Activated gamma-delta T cell (primary cell): ENCODE results near the gene SLC16A14.
"Not testable (repeated sequence)": the region's sequence is repeated elsewhere in the genome, so short reads cannot be mapped to it uniquely, and the experiment has no call there.

Experiments used
- DNase-seq: peaks from one replicate; lab custom pipeline; 2025; lab: John Stamatoyannopoulos, UW
- total RNA-seq, 2 donors: gene quantifications; one replicate each; lab custom pipeline; 2026; lab: John Stamatoyannopoulos, UW

The SLC16A14 gene, protein sequence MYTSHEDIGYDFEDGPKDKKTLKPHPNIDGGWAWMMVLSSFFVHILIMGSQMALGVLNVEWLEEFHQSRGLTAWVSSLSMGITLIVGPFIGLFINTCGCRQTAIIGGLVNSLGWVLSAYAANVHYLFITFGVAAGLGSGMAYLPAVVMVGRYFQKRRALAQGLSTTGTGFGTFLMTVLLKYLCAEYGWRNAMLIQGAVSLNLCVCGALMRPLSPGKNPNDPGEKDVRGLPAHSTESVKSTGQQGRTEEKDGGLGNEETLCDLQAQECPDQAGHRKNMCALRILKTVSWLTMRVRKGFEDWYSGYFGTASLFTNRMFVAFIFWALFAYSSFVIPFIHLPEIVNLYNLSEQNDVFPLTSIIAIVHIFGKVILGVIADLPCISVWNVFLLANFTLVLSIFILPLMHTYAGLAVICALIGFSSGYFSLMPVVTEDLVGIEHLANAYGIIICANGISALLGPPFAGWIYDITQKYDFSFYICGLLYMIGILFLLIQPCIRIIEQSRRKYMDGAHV
- 0.70 to 1.7 reads per million in 2 donors for total RNA-seq

DNA sequence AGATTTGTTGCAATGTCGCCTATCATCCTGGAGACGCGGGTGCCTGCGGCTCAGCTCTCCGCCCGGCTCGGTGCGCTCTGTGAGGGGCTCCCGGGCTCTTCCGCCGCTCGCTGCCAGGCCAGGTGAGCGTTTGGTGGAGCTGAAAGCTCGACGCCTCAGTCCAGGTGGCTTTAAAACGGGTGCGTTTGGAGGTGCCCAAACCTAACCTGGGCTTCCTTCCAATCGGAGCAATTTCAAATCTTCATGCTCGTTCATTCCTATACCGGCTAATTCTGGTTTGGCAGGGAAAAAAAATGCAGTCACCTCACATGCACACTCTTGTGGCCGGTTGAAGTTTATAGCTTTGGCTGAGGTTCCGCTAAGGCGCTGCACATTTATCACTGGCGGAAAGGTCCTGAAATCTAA, at the start of gene SLC16A14:
TSS of gene SLC16A14 (minus strand) at position 274 of the 405 bp plus-strand sequence. CDS start 9,572 bp downstream, outside the sequence.
- DNase-seq = no peak

DNA sequence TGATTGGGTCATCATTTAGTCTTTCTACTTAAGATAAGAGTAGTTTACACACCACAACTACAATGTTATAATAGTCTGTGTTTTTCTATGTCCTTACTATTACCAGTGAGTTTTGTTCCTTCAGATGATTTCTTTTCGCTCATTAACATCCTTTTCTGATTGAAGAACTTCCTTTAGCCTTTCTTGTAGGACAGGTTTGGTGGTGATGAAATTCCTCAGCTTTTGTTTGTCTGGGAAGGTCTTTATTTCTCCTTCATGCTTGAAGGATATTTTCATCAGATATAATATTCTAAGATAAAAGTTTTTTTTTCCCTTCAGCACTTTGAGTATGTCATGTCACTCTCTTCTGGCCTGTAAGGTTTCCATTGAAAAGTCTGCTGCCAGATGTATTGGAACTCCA, 38.0 kb upstream of the SLC16A14 start:
- no peak for DNase-seq

DNA sequence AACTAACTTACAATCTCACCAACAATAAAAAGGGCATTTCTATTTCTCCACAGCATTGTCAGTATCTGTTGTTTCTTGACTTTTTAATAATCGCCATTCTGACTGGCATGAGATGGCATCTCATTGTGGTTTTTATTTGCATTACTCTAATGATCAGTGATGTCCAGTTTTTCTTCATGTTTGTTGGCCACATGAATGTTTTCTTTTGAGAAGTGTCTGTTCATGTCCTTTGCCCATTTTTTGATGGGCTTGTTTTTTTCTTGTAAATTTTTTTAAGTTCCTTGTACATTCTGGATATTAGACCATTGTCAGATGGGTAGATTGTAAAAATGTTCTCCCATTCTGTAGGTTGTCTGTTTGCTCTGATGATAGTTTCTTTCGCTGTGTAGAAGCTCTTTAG, 33.2 kb upstream of the SLC16A14 start:
- not testable (repeated sequence) for DNase-seq

DNA sequence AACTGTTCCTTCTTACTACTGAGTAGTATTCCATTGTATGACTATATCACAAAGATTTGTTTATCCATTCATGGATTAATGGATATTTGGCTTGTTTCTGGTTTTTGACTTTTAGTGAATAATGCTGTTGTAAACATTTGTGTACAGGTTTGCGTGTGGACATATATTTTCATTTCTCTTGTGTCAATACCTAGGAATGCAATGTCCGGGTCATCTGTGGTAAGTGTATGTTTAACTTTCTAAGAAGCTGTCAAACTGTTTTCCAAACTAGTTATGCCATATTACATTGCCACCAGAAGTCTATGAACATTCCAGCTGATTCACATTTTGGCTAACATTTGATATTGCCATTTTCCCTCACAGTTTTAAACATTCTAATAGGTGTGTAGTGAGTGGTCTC, 29.1 kb upstream of the SLC16A14 start:
- no peak for DNase-seq

DNA sequence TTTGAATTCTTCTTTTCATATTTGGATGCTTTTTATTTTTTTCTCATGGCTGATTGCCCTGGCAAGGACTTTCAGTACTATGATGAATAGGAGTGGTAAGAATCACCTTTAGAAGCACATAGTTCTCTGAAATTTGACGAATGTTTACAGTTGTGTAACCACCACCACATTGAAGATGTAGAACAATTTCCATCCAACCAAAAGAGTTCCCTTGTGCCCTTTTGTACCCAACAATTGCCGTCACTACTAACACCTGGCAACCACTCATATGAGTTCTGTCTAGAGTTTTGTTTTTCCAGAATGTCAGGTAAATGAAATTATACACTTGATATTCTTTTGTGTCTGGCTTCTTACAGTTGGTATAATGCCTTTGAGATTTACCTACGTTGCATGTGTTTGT, 28.7 kb upstream of the SLC16A14 start:
- no peak for DNase-seq

DNA sequence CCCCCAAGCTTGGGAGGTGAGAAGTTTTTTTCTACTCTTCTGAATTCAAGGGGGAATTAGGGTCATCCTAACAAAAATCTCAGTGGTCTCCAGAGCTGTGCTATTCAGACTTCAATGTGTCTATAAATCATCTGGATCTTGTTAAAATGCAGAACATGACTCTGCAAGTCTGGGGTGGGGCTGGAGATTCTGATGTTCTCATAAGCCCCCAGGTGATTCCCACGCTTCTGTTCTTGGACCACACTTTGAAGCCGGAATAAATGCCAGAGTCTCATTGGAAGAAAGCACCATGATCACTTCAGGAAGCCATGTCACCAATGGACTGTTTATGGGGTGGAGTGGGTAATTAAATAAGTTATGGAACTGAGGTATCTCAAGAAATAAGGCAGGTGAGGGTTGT, 22.2 kb upstream of the SLC16A14 start:
- DNase-seq = no peak

DNA sequence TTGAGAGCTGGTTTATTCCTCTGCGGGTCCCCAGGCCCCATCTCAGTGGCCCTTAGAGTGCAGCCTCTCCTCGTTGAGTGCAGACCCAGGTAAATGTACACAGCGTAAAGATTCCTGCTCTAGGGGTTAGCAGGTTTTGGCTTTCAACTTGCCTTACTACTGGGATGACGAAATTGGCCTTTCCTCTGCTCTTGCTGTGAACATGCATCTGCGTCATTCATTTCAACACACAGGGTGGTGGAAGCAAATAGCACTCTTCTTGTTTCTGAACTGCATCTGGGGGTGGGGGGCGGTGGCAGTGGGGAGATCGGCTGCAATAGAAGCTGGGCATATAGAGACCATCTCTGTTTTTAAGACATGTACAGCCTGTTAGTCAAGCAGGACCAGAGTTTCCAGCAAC, 16.5 kb upstream of the SLC16A14 start:
- no peak for DNase-seq

DNA sequence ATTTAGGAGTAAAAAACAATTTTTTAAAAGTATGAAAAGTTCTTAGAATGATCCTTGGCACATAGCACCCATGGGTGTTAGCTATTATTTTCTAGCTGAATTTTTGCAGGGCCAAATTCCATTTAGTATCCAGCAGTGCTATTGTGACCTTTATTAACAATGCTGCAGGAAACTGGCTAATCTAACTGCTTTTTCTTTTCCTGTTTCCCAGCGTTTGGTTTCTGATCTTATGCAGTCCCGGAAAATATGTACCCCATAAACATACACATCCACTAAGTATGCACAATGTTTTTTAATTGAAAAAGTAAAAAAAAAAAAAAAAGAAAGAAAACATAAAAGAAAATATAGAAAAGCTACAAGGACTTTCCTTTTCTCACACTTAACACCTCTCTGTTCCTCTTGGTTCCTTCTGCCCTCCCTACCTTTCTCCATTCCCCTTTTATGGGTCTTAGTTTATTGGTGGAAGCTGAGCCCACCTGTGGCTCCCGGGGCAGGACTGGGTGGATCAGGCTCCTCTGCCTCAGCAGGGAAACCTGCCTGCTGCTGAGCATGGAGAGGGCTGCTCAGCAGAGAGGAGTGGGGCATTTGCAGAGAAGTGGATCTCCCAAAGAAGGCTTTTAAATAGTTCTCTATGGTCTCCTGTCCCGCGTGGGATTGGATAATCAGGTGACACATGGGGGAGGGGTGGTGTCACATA, 9.3 kb upstream of the SLC16A14 start:
- no peak for DNase-seq

DNA sequence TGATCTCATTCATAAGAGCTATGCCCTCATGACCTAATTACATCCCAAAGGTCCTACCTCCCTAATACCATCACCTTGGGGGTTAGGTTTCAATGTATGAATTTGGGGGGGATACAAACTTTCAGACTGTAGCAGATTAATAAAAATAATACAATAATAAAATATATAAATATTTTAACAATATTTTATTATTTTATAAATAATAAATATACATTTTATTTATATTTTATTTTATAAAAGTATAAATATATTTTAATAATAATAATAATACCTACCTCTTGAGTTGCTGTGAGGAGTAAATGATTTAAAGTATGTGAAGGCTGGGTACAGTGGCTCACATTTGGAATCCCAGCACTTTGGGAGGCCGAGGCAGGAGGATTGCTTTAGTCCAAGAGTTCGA, 8.1 kb upstream of the SLC16A14 start:
- no peak for DNase-seq

DNA sequence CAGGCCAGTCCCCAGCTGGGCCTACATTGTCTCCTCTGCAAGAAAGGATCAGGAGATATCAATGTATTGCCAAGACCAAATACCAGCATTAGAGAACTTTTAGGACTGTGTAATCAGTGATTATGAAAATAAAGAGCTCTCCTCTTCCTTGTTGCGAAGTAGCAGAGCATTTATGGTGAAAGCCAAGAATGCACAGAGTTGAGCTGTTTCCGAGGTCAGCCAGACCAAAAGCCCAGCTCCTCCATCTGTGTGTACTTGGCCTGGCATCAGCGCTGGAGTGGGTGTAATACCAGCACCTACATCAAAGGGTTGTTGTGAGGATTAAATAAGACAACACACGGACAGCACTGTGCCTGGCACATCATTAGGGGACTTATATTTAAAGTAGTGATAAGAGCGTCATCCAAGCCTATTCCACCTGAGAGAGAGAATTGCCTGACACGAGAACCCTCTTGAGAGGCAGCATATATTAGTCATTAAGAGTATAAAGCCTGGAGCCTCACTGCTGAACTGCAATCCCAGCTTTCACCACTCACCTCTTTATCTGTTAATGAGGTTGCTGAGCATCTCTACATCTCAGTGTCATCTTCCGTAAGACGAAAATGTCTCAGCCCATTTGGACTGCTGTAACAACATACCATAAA, 7.4 kb upstream of the SLC16A14 start:
- no peak for DNase-seq

DNA sequence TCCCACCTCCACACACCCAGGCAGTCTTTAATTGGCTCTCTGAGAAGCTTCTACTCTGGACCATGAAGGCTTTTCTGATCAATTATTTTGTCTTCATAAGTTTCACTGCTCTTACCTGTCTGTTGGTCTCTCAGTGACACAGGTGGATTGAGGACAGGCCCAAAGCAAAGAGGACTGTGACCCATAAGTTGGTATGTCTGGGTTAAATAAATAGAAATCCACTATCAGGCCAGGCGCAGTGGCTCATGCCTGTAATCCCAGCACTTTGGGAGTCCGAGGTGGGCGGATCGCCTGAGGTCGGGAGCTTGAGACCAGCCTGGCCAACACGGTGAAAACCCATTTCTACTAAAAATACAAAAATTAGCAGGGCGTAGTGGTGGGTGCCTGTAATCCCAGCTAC, 2.7 kb upstream of the SLC16A14 start:
- no peak for DNase-seq

DNA sequence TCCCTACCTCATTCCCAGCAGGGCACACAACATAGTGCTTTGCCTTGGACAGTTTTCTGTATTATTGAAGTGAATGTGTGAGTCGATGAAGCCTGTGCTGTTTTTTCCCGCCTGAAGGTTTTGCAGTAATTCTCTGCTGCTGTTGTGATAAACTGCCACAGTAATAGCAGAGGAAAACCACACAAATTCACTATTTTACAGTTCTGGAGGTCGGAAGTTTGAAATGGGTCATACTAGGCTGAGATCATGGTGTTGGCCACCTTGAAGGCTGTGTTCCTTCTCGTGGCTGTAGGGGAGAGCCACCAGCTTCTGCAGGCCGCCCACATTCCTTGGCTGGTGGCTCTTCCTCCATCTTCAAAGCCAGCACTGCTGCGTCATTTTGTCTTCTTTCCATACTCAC, 678 bp upstream of the SLC16A14 start:
- DNase-seq = no peak

DNA sequence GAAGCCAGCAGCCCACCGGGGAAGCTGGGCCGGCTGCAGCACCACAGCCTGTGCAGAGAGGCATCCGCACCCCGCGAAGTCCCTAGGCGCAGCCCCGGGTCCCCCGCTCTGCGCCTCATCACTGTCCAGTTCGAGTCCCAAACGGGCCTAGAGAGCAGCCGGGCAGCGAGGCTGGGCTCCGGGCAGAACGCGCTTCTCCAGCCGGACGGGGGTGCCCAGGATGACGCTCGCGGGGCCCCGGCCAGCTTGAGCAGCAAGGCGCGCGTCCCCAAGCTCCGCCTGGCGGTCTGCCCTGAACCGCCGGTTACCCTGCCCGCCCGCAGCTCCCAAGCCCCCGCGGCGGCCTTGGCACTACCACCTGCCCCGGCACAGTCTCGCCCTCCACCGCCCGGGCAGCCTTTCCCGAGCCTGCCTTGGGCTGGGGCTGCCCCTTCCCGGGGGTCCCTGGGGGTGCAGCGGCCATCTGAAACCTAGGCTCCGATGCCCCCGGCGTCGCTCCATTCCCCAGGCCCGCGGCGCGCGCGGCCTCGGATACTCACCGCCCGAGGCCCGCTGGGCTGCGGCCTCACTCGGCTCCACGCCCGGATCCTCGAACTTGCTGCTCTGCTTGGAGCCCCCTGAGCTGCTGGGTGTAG, 591 bp downstream of the SLC16A14 start:
- no peak for DNase-seq

DNA sequence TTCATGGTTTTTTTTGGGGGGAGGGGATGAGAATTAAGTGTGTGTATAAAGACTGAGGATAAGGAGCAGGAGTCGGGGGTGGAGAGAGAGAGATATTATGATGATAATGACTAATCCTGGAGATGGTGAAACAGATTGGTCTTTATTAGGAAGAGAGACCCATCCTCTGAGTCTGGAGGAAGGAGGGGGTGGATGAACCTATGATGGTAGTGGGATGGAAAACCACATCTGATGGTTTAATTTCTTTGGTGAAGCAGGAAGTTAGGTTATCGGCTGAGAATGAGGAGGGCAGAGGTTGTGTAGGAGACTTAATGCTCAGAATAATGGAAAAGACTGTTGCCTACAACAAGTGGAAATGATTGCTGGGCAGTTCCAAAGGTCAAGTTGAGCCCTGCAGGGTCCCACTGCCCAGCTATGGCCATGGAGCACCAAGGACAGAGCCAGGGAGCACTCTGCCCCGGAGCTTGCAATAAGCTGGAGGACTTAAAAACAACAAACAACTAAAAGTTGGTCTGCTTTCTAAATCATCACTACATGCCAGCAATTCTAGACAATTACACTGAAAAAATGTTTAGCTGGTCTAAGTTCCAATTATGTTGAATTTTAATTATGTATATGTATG, 7.9 kb downstream of the SLC16A14 start:
- no peak for DNase-seq

DNA sequence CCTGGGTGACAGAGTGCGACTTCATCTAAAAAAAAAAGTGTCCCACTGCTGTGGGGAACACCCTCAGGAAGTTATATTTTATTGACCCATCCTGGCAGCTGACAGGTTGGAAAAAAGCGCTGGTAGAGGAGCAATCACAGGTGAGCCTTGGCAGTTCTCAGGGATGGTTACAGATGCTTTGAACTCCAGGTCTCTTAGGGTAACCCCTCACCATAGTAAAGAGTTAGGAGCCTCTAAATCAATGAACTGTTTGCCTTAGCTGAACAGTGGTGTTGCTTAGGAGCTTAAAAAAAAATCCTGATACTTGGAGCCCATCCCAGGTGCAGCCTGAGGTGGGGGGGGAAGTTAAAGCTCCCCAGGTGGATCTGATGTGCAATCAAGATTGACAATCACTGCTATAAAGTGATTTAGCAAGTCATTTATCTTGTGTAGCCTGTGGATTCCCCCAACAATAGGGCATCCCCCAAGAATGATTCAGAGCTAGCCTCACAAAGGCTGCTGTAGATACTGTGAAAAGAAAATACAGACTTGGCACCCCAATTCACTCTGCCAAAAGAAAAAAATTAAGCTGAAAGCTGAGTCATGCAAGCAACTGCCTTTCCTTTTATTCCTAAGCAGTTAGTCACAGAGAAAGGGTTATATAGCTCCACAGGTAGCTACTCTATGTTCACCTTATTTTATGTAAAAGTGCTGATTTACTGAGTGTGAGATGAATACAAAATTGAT, 14.8 kb downstream of the SLC16A14 start:
- DNase-seq = no peak

DNA sequence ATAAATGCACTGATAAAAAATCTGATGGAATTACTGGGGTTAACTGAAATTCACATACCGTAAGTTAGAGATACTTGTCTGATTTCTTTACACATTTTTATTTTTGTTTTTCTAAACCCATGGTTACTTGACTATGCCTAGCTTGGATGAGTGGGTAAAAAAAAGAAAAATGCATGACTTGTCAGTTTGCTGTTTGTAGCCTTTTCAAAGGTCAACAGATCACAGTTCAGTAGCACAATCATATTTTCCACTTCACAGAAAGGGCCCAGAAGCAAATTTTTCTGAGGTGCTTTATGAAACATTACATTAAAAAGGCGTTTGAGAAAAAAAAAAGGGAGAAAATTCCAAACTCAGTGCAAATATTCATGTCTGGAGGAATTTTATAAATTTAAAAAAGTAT, 16.4 kb downstream of the SLC16A14 start:
- DNase-seq = no peak

DNA sequence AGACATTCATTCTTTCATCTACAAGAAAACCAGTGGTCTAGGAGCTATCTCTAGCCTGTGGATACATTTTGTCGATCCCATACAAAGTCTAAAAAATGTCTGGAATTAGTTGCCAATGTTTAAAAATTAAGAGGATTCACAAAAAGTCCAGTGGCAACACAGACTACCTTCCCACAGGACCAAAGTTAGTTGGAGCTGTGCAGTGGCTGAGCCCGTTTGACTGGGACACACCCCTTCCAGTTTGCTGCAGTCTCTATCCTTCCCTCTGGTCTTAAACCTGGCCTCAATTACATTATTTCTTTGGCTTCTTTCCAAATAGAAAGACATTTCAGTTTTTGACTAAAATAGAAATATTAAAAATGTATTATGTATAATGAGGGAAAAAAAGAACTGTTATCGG, 18.6 kb downstream of the SLC16A14 start:
- DNase-seq = no peak

DNA sequence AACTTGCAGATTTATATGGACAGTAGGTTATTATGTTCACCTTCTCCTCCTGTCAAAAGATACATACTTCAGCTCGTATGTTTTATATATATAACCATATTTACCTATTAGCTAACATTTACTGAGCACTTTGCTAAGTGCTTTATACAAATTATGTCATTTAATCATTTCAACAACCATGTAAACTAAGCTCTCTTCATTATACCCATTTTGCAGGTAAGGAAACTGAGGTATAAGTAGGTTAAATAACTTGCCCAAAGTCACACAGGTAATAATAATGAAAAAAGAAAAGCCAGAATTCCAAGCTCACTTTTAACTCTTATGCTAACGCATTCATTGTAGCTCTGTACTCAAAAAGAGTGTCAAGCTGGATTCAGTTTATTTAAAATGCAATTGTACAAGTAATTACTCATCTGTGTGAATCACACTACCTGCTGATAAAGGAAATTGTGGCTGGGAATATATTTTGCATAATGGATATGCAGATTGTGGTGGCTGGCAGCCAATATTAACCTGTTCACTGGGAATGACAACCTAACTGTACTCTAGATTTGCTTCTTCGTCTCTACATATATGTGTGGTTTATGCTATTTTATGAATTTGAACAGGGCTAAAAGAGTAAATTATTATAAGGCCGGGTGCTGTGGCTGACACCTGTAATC, 20.6 kb downstream of the SLC16A14 start:
- DNase-seq = no peak

DNA sequence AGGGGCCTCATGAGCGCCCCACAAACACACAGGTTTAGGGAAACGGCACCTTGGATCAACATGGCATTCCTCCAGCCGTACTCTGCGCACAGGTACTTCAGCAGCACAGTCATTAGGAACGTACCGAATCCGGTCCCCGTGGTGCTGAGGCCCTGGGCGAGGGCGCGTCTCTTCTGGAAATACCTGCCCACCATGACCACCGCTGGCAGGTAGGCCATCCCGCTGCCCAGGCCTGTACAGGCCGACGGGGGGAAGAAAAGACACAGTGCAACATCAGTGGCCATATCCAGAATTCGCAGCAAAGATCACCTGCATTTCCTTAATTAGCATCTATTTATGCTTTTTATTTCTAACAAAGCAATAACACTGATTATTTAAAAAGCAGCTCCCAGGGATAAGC, 22.2 kb downstream of the SLC16A14 start:
- no peak for DNase-seq

DNA sequence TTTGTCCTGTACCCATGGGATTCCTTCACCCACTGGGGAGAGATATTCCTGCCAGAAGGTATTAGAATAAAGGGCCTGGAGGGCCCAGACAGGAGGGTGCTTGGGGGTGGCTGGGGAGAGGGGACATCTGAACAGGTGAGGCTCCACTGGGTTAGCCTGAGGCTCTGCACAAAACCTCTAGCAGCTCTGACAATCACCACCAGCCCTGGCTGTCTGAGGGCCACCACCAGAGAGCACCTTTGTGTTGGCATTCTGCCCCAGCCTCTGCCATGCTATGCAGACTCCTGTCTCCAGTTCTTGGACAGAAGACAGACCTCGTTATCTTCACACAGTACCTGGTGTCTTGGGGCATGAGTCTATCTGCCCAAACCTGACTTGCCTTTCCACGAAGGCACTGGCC, 25.3 kb downstream of the SLC16A14 start:
- no peak for DNase-seq

DNA sequence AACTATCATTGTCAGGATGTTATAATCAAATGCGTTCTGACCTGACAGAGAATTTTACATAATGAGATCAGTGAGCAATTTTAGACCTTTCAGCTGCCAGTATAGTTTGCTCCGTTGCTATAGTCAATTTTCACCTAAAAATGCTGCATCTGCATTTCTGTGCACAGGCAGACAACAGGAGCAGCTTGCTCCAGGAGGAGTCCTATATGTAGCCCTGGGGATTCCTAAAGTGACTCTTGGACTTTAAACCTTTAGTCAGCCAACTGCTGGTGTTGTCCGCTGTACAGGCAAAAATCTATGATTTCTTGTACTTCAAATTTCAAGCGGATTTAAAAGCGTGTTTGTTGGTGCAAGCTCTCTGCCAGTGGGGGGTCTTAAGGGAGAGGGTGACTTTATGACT, 25.7 kb downstream of the SLC16A14 start:
- no peak for DNase-seq
